HepG2 (cell line): ENCODE measurements around the gene ZBED1. TPM values are rescaled to one million over a fixed set of nuclear protein-coding genes. Genes with fewer than 3 reads are reported as not detected.

Experiments used
- ATAC-seq: fragments of 200-7000 bp; cut with Tn5 transposase; 3 replicates; pipeline ENCODE4 v1.9.1; 2020; ENCODE audit warnings: mild to moderate bottlenecking, moderate library complexity
- BruUV-seq: library from RNA; stranded (reverse); fragments of 400-500 nt; replicated peaks from 2 replicates; lab custom pipeline; 2021; lab: Mats Ljungman, UMichigan
- CTCF ChIA-PET: fragments of 300-600 bp; formaldehyde crosslinking; extraction: SDS; loops from one replicate; lab custom pipeline; 2021; ENCODE audit warnings: low total read pairs, inconsistent platforms, low intra/inter-chr PET ratio; lab: Yijun Ruan, JAX
- POLR2A ChIA-PET: fragments of 350-600 bp; sonication (Branson Sonifier 250); formaldehyde crosslinking; loops from one replicate; lab custom pipeline; 2020; ENCODE audit warnings: antibody characterized with exemption, inconsistent platforms; lab: Yijun Ruan, JAX
- DNase-seq: peaks from one replicate; pipeline ENCODE4 v3.0.0-alpha.2; 2015; ENCODE audit warnings: low spot score
- FAIRE-seq: peaks from 3 replicates; lab custom pipeline; 2011; peaks lifted over from hg19 to GRCh38; lab: Jason Lieb, UNC
- H2AFZ ChIP-seq: one replicate; pipeline ENCODE4 v1.6.1; 2011; ENCODE audit warnings: low read length, inconsistent platforms
- H3K27ac ChIP-seq: fragments of 300-600 bp; 3 replicates; pipeline ENCODE4 v1.8.0; 2011; ENCODE audit warnings: mixed run types, mild to moderate bottlenecking, mixed read lengths, low read length, inconsistent platforms; ENCODE audit not compliant: insufficient read depth; ENCODE audit errors: extremely low read length
- H3K27me3 ChIP-seq, 2 experiments: fragments of 200-600 bp in 1 of 2; 2 replicates in 1 of 2; 3 replicates in 1 of 2; pipeline versions ENCODE4 v1.6.0 to v1.8.0; 2011; ENCODE audit warnings: low read length in 2 of 2, mild to moderate bottlenecking in 2 of 2, moderate library complexity in 2 of 2, inconsistent platforms in 1 of 2; ENCODE audit not compliant: insufficient read depth in 2 of 2, control insufficient read depth in 1 of 2
- H3K36me3 ChIP-seq, 2 experiments: fragments of 200-600 bp in 1 of 2; replicated peaks in 1 of 2; 2 replicates in 1 of 2; 3 replicates in 1 of 2; pipeline versions ENCODE4 v1.5.1 to v1.8.0; 2011; ENCODE audit warnings: low read length in 2 of 2, inconsistent platforms in 1 of 2; ENCODE audit not compliant: insufficient read depth in 2 of 2, control insufficient read depth in 1 of 2
- H3K4me1 ChIP-seq: 2 replicates; pipeline ENCODE4 v1.5.1; 2012; ENCODE audit warnings: low read length, inconsistent platforms; ENCODE audit not compliant: insufficient read depth
- H3K4me2 ChIP-seq: 2 replicates; pipeline ENCODE4 v1.6.0; 2011; ENCODE audit warnings: low read depth, low read length, inconsistent platforms
- H3K4me3 ChIP-seq, 3 experiments: fragments of 200-600 bp in 1 of 3; sonication (generic), shearing (Covaris generic) in 1 of 3; replicated peaks in 1 of 3; 2 replicates each; pipeline ENCODE4 v1.5.1; 2011 to 2016; ENCODE audit warnings: low read length in 3 of 3, inconsistent platforms in 2 of 3, low read depth in 2 of 3, mild to moderate bottlenecking in 2 of 3, control low read depth in 1 of 3, mixed read lengths in 1 of 3; ENCODE audit not compliant: insufficient read depth in 1 of 3
- H3K79me2 ChIP-seq: one replicate; pipeline ENCODE4 v1.6.1; 2011; ENCODE audit warnings: low read length, inconsistent platforms; ENCODE audit not compliant: insufficient read depth
- H3K9ac ChIP-seq: 2 replicates; pipeline ENCODE4 v1.6.0; 2011; ENCODE audit warnings: mild to moderate bottlenecking, low read depth, low read length, inconsistent platforms; ENCODE audit not compliant: insufficient read depth
- H3K9me3 ChIP-seq: 2 replicates; pipeline ENCODE4 v1.5.1; 2012; ENCODE audit warnings: mild to moderate bottlenecking, low read length
- H4K20me1 ChIP-seq: 2 replicates; pipeline ENCODE4 v1.6.0; 2011; ENCODE audit warnings: inconsistent platforms, mild to moderate bottlenecking, low read length, moderate library complexity; ENCODE audit not compliant: insufficient read depth
- NFYB ChIP-seq: sonication (generic); formaldehyde crosslinking; IDR thresholded peaks from 2 replicates; pipeline ENCODE4 v1.4.0; 2020; ENCODE audit warnings: missing genetic modification reagents
- POLR2G ChIP-seq: fragments of 200-400 bp; formaldehyde crosslinking; IDR thresholded peaks from 2 replicates; pipeline ENCODE4 v1.6.1; 2018; ENCODE audit warnings: mild to moderate bottlenecking, low read depth, low read length, moderate library complexity
- TCF12 ChIP-seq, 2 experiments: fragments of 450-650 bp in 1 of 2; sonication (generic) in 1 of 2; formaldehyde crosslinking in 1 of 2; IDR thresholded peaks; 2 replicates each; pipeline versions ENCODE4 v1.6.1 to v1.8.0; 2017 to 2022; ENCODE audit warnings: antibody characterized with exemption in 1 of 2, mild to moderate bottlenecking in 1 of 2, missing genetic modification reagents in 1 of 2, moderate library complexity in 1 of 2
- ZBTB7A ChIP-seq: sonication (generic); formaldehyde crosslinking; IDR thresholded peaks from 2 replicates; pipeline ENCODE4 v1.8.0; 2022; ENCODE audit warnings: mild to moderate bottlenecking, missing genetic modification reagents
- ZNF350 ChIP-seq: sonication (generic); formaldehyde crosslinking; IDR thresholded peaks from 2 replicates; pipeline ENCODE4 v1.4.0; 2020; ENCODE audit warnings: mild to moderate bottlenecking, low read depth, missing genetic modification reagents, borderline replicate concordance
- ZNF552 ChIP-seq: sonication (generic); formaldehyde crosslinking; IDR thresholded peaks from 2 replicates; pipeline ENCODE4 v1.9.0; 2022; ENCODE audit warnings: missing genetic modification reagents, mild to moderate bottlenecking, borderline replicate concordance
- ZNF75D ChIP-seq: sonication (generic); formaldehyde crosslinking; IDR thresholded peaks from 2 replicates; pipeline ENCODE4 v1.8.1; 2023; ENCODE audit warnings: missing genetic modification reagents, mild to moderate bottlenecking, borderline replicate concordance
- WGBS: methylation state at CpG from one replicate; pipeline ENCODE4 v1.1.6; 2017; ENCODE audit warnings: low lambda C conversion rate; 5-methylcytosine and 5-hydroxymethylcytosine counted together
- in situ Hi-C: cut with HindIII; loops from 2 replicates; pipeline ENCODE4 v1.10.0; 2017; ENCODE audit warnings: low pct_unique_long_range_greater_than_20kb; ENCODE audit not compliant: extremely low pct_ligation_motif_present
- intact Hi-C: fragments of 100-400 bp; cut with micrococcal nuclease; formaldehyde crosslinking; loops from one replicate; pipeline ENCODE4 v1.10.0; 2022; ENCODE audit not compliant: unreplicated experiment
- polyA plus RNA-seq, 8 experiments: library from polyadenylated mRNA; depleted of rRNA in 3 of 8; stranded (reverse) in 7 of 8; unstranded in 1 of 8; fragments of >200 nt; fragmentation: Illumina TruSeq in 4 of 8; extraction: Trizol in 4 of 8; gene quantifications; 2 replicates each; pipeline versions ENCODE4 v1.2.1 to v1.2.3, GENCODE V29; 2011 to 2016; ENCODE audit warnings: low read depth in 4 of 8, missing spikeins in 1 of 8, mixed read lengths in 1 of 8; ENCODE audit not compliant: insufficient read depth in 1 of 8
- total RNA-seq, 5 experiments: library from RNA; depleted of rRNA; stranded (reverse); fragments of >200 nt; fragmentation: Illumina TruSeq; extraction: Trizol; gene quantifications; 2 replicates each; pipeline ENCODE4 v1.2.3, GENCODE V29; 2016; ENCODE audit warnings: low read depth in 1 of 5

The ZBED1 gene
- total and polyA plus RNA-seq, 2 of the 13 experiments (the other 11 are each of a cell fraction or from before 2014, with no cell fraction given), result 20.0 to 29.8 TPM

GRCh38 chrX:2502120-2502667 is 1.4 kb upstream of the ZBED1 start:
- H3K9ac ChIP-seq, result no peak overlapping the region
- no peak for FAIRE-seq
- H3K36me3 ChIP-seq, result no peaks in the 10 kb centered on the region
- peak overlapping the region; percentile 66 for H3K4me2 ChIP-seq
- DNase-seq, result no peak
- no TSS peak for BruUV-seq
- H3K9me3 ChIP-seq, result no peaks in the 10 kb centered on the region
- TF ChIP-seq ZNF350 (CRISPR knock-in tag), result 0 out of 2 replicates have a peak, but pooled peaks have one; percentile 15
- no peak for TF ChIP-seq TCF12 (IDR thresholded peaks at IDR 0.05)
- no peak for TF ChIP-seq TCF12 (CRISPR knock-in tag; IDR thresholded peaks at IDR 0.05)
- TF ChIP-seq, all 625 proteins: peak for 1
- 0 out of 3 replicates have a peak, but pooled peaks have one; percentile 3 for ATAC-seq
- ChIA-PET CTCF (no interaction called here), POLR2A (no interaction called here)
- 22% methylated on average over 4 of the region's 5 CpGs for WGBS
- in situ Hi-C loops (no loop called here), intact Hi-C loops (no loop called here)
- no peak overlapping the region for H3K27ac ChIP-seq
- no peaks in the 10 kb centered on the region; a peak in 1 of 5 replicates for H3K27me3 ChIP-seq
- H3K4me3 ChIP-seq, result peak overlapping the region; percentile 3 to 58 (median 16); a peak in 3 of 6 replicates
- peaks cover 39% of the 10 kb centered on the region for H3K4me1 ChIP-seq
- H2AFZ ChIP-seq, result no peak overlapping the region
- H3K79me2 ChIP-seq, result peaks cover 23% of the 10 kb centered on the region
- no peaks in the 10 kb centered on the region for H4K20me1 ChIP-seq

GRCh38 chrX:2501559-2502102 is 855 bp upstream of the ZBED1 start:
- H3K4me1 ChIP-seq, result peaks cover 43% of the 10 kb centered on the region
- H3K9ac ChIP-seq, result no peak overlapping the region
- FAIRE-seq, result no peak
- intact Hi-C loops, result no loop called here
- no peaks in the 10 kb centered on the region for H4K20me1 ChIP-seq
- CTCF ChIA-PET, result no interaction called here
- H3K9me3 ChIP-seq, result no peaks in the 10 kb centered on the region
- no peak for DNase-seq
- peak overlapping the region; percentile 66 for H3K4me2 ChIP-seq
- POLR2A ChIA-PET, result no interaction called here
- in situ Hi-C loops, result no loop called here
- no peaks in the 10 kb centered on the region; a peak in 1 of 5 replicates for H3K27me3 ChIP-seq
- peaks cover 28% of the 10 kb centered on the region for H3K79me2 ChIP-seq
- peak overlapping the region in 1 of 3 experiments; percentile 87; a peak in 1 of 6 replicates for H3K4me3 ChIP-seq
- BruUV-seq, result no TSS peak
- no peak for ATAC-seq
- H2AFZ ChIP-seq, result no peak overlapping the region
- TF ChIP-seq ZNF552, result no peak
- TF ChIP-seq POLR2G, result 0 out of 2 replicates have a peak, but pooled peaks have one; percentile 8
- TF ChIP-seq ZBTB7A (CRISPR knock-in tag), result peak; percentile 29; the same call in 1 of the 2 replicates
- TF ChIP-seq ZNF75D, result no peak
- no peak for TF ChIP-seq NFYB (CRISPR knock-in tag)
- TF ChIP-seq, all 625 proteins: peak for 2
- H3K27ac ChIP-seq, result no peak overlapping the region
- no peaks in the 10 kb centered on the region for H3K36me3 ChIP-seq
- WGBS, result 60% methylated on average over 1 of the region's 5 CpGs
